NT2/D1 (cell line): ENCODE measurements around the gene PHACTR1.

Source experiments
- SUZ12 ChIP-seq: IDR thresholded peaks from 2 replicates; pipeline ENCODE4 v1.6.1; 2011; ENCODE audit not compliant: insufficient read length, insufficient read depth; ENCODE audit errors: extremely low read depth
- ZNF274 ChIP-seq: IDR thresholded peaks from 2 replicates; pipeline ENCODE4 v1.6.1; 2011; ENCODE audit warnings: mild to moderate bottlenecking, low read depth, low read length

GRCh38 chr6:13248994-13249393 lies 532.4 kb downstream of the PHACTR1 start:
- TF ChIP-seq ZNF274 = no peak
- no peak for TF ChIP-seq SUZ12
